ENCODE results near the gene C2CD5. TPM values are rescaled to one million over a fixed set of nuclear protein-coding genes. Genes with fewer than 3 reads are reported as not detected.

The C2CD5 gene
- polyA plus RNA-seq, 3 donors = 72.3 to 90.4 (median 85.4) TPM

GRCh38 chr12:22416801-22417200, 127.5 kb downstream of the C2CD5 start:
- DNase-seq = no peak

- no peak for DNase-seq
Measured at GRCh38 chr12:22415342-22416309, 128.7 kb downstream of the C2CD5 start.

GRCh38 chr12:22414742-22415141, 129.6 kb downstream of the C2CD5 start:
- DNase-seq = no peak

GRCh38 chr12:22413592-22413991, 130.8 kb downstream of the C2CD5 start:
- no peak for DNase-seq

- no peak for DNase-seq
Measured at GRCh38 chr12:22412581-22412980, 131.8 kb downstream of the C2CD5 start.

GRCh38 chr12:22410486-22410885, 133.9 kb downstream of the C2CD5 start:
- DNase-seq = no peak

GRCh38 chr12:22409377-22410164, 134.8 kb downstream of the C2CD5 start:
- no peak for DNase-seq

- no peak for DNase-seq
Measured at GRCh38 chr12:22408610-22409376, 135.5 kb downstream of the C2CD5 start.

- DNase-seq = no peak
Measured at GRCh38 chr12:22407397-22407796, 136.9 kb downstream of the C2CD5 start.

- DNase-seq = no peak
Measured at GRCh38 chr12:22406627-22407026, 137.7 kb downstream of the C2CD5 start.

- no peak for DNase-seq
Measured at GRCh38 chr12:22399464-22400180, 144.7 kb downstream of the C2CD5 start.

Other genes with a start within 250 kb of the C2CD5 start
- 1 to 10 TPM; 5.2 to 7.0 (median 5.9) TPM for gene ST8SIA1, start 209.8 kb downstream of the C2CD5 start, polyA plus RNA-seq (ENCODE audit: insufficient read length in 3 of 3)
- 10 to 100 TPM; 60.3 to 77.0 (median 74.9) TPM for gene ETNK1, start 80.6 kb upstream of the C2CD5 start, polyA plus RNA-seq (ENCODE audit: insufficient read length in 3 of 3)

All from renal pelvis (tissue), 4 donors.